ENCODE results near the gene HNRNPA2B1. TPM values are rescaled to one million over a fixed set of nuclear protein-coding genes. Genes with fewer than 3 reads are reported as not detected.
"Not testable (repeated sequence)": the region's sequence is repeated elsewhere in the genome, so short reads cannot be mapped to it uniquely, and the experiment has no call there.

HNRNPA2B1 gene
- total RNA-seq, 1 donor from 2014 or later: 815 TPM

- intact Hi-C loops (cut with micrococcal nuclease): no loop called here
These were observed 51.1 kb downstream of the HNRNPA2B1 start for GRCh38 chr7:26149391-26149977.

GRCh38 chr7:26148307-26148700 lies 52.2 kb downstream of the HNRNPA2B1 start:
- intact Hi-C loops (cut with micrococcal nuclease): not testable (repeated sequence)

- intact Hi-C loops (cut with micrococcal nuclease): not testable (repeated sequence)
These were observed 52.8 kb downstream of the HNRNPA2B1 start for GRCh38 chr7:26147646-26148306.

GRCh38 chr7:26147030-26147429 lies 53.5 kb downstream of the HNRNPA2B1 start:
- intact Hi-C loops (cut with micrococcal nuclease): no loop called here

GRCh38 chr7:26145238-26145637 lies 55.3 kb downstream of the HNRNPA2B1 start:
- intact Hi-C loops (cut with micrococcal nuclease): no loop called here

GRCh38 chr7:26144184-26145080 lies 56.1 kb downstream of the HNRNPA2B1 start:
- intact Hi-C loops (cut with micrococcal nuclease): no loop called here

DNA sequence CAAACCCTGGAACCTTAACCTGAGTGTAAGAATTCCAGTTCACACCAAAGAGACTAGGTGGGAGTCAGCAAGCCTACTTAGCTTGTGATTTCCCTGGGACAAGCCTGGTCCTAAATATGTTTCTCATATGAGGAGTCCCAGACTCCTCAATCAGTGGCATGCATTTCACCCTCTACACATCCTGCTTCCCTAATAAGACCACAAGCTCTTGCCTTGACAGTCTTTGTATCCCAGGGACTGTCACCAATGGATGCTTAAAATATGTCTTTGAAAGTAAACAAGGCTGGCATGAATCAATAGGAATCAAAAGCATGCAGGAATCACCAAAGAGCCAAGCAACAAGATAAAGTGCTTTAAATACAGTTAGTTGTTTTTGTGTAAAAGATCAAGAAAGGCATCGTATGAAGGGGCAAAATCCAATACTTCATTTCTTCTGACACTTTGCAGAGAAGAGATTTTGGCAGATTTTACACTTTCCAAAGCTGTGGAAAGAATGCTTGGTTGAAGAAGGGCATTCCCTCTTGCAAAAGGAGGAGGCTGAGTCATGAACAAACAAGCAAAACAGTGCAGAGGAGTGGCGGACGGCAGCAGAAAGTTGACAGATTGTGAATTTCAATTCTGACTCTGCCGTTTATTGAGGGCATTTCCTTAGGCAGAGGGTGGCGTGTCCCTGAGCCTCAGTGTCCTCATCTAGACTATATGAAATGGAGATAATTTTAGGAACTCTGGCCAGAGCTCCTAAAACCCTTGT lies 57.1 kb downstream of the HNRNPA2B1 start:
- intact Hi-C loops (cut with micrococcal nuclease): no loop called here

DNA sequence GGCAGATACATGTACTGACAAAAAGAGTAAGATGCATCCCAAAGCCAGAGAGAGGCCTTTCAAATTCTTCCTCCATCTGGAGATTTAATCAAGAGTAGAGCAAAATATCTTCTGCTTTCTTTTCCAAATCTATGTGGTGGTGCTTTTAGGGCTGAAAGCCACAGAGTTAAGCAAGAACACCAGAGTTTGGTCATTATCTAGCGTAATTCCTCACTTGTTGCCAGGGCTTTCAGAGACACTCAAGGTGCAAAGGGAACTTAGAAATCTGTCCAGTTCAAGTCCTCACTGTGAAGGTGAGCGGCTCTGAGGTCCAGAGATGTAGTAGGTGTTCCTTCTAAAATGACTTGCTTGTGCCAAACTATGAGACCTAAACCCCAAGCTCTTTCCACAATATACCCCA lies 59.5 kb downstream of the HNRNPA2B1 start:
- intact Hi-C loops (cut with micrococcal nuclease): no loop called here

- intact Hi-C loops (cut with micrococcal nuclease): no loop called here
These were observed 60.2 kb downstream of the HNRNPA2B1 start for GRCh38 chr7:26140380-26140779.

Other genes starting within 250 kb of the HNRNPA2B1 start
- 26.4 and 26.6 TPM in 2 replicates for gene NFE2L3, start 48.5 kb downstream of the HNRNPA2B1 start, total RNA-seq
- 223 TPM in 2 replicates for gene CBX3, start 999 bp upstream of the HNRNPA2B1 start, total RNA-seq
- 52.9 and 56.2 TPM in 2 replicates for gene SNX10, start 91.1 kb upstream of the HNRNPA2B1 start, total RNA-seq

Measured in T-helper 2 cell treated with Interferon-gamma antibody and Interleukin-4, amounts not matched to agents 100 ng/mL and 5 ng/mL, for 36 hours (primary cell).